GM19035 (cell line): Measurements from ENCODE around the gene PSENEN.

Source experiments
- ATAC-seq: cut with Tn5 transposase; IDR thresholded peaks from one replicate; pipeline ENCODE4 v1.9.1; 2021; ENCODE audit not compliant: unreplicated experiment

Gene PSENEN

DNA sequence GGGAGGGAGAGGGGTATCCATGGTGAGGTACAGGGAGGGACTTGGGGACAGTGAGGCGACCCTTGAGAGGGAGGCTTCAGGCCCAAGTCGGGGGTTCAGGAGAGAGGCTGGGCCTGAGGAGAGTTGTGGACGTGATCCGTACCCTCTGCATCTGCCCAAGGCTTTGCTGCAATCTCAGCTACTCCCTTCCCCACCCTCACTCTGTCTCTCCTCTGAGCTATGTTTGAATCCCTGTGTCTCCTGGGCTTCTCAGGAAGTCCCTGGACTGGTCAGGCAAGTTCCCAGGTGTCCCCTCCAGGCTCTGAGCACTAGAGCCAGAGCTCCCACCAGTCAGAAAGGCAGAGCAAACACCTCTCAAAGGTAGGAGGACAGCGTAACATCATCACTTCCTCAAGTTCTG, 4.7 kb downstream of the PSENEN start:
- no peak for ATAC-seq

DNA sequence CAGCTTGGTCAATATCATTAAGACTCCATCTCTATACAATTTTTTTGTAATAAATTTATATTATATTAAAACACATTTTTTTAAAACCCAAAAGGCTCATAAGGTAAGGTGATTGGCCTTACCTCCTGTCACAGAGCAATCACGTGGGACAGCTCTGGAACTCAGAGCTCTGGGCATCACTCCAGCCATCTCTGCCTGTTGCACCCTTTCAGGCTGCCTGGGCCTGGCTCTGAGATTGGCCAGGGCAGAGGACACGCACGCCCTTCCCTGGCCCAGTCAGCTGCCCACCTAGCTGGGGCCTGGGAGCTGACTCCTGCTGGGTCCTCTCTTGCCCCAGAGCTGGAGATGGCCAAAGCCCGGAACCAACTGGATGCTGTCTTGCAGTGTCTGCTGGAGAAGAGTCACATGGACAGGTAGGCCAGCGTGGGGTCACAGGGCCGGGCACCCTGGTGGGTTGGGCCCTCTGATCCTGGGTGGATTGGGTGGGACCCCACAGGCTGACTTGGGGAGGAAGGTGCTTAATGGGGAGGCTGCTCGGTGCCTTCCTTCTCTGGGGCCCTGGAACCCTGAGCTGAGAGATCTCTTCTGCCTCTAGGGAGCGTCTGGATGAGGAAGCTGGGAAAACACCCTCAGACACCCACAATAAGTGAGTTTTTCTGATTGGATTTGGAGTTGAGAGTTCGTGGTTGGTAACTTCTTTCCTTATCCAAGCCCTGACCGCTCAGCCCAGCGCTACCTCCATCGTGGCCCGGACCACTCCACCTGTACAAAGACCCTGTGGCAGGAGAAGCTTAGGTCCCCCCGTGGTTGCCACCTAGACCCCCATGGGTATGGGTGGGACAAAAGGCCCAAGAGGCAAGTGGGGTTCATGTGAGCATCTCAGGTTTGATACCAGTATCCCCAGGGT, 6.6 kb downstream of the PSENEN start:
- no peak for ATAC-seq

DNA sequence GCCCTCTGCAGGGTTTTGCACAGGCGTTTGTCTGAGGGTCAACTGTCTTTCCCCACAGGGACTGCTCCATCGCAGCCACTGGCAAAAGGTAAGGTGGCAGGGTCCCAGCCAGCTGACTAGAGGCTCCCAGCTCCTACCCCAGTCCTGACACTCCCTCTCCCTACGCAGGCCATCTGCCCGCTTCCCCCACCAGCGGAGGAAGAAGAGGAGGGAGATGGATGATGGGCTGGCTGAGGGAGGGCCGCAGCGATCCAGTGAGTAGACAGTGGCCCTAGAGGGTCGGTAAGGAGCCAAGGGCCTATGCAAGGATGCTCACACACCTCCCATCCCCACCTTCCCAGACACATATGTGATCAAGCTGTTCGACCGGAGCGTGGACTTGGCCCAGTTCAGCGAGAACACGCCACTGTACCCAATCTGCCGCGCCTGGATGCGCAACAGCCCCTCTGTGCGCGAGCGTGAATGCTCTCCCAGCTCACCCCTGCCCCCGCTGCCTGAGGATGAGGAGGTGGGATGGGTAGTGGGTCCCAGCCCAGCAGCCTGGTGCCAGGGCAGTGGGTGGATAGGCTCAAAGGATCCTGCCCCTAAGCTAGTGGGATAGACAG, 7.4 kb downstream of the PSENEN start:
- no peak for ATAC-seq

DNA sequence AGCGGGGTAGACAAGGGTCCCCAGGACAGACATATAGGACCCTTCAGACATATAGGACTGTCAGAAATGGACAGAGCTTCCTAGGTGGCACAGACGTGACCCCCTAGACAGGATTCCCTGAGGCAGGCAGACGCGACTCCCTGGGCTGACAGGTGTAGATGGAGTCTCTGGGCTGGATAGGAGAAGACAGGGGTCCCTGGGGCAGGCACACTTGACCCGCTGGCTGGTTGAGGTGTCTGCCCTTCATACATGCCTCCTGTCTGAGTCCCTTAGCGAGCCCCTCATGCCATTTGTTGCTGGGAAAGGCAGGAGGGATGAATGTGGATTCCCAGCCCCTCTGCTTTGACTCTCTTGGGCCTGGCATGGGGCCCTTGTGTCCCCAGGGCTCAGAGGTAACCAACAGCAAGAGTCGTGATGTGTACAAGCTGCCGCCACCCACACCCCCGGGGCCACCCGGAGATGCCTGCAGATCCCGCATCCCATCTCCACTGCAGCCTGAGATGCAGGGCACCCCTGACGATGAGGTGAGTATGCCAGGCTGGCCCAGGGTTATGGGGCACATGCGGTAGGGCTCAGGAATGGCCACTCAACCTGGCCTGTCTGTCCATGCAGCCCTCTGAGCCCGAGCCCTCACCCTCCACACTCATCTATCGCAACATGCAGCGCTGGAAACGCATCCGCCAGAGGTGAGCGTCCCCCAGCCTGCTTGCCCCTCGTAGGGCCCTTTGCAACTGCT, 8.4 kb downstream of the PSENEN start:
- ATAC-seq, result no peak

DNA sequence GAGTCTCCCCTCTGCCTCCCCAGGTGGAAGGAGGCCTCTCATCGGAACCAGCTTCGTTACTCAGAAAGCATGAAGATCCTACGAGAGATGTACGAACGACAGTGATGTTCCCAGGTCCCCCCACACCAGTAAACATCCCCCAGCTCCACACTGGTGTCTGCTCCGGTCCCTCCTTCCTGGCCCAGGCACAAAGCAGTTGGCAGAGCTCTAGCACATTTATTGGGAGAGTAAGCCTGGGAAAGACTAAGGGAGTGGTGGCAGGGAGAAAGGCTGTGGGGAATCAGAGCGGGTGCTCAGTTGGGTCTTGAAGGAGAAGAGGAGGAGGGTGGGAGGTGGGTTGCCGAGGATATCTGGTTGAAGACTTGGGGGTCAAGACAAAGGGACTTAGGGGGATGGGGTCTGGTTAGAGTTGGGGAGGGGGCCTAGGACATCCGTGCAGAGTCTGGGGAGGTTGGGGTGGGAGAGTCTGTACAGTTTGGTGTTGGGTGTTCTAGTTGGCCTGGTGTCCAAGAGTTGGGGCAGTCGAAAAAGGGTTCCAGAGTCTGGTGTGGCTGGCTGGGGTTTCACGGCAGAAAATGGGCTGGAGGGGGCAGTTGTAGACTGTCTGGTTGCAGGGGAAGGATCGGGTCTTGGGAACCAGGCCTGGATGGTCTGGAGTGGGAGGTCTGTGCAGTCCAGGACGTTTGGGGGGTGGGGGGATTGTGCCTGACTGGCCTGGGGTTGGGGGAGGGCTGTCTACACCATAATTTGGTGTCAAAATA, 9.1 kb downstream of the PSENEN start:
- no peak for ATAC-seq

DNA sequence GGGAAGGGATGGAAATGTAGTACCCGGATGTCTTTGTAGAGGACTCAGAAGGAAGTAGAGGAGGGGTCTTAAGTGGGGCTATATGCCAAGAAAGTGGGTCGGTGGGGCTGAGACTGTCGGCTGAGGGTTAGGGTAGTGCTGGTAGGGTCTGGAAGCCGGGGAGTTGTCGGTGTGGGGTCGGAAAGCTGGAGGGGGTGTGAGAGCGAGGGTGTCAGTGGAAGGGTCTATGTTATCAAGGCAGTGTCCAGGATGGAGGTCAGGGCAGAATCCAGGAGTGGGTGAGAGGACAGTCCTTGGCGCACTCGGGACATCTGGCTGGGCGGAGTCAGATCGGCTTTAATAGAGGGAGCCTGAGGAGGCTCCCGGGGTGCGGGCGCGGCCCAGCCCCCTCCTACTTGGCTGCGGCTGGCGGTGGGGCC, 9.7 kb downstream of the PSENEN start:
- ATAC-seq, result no peak

DNA sequence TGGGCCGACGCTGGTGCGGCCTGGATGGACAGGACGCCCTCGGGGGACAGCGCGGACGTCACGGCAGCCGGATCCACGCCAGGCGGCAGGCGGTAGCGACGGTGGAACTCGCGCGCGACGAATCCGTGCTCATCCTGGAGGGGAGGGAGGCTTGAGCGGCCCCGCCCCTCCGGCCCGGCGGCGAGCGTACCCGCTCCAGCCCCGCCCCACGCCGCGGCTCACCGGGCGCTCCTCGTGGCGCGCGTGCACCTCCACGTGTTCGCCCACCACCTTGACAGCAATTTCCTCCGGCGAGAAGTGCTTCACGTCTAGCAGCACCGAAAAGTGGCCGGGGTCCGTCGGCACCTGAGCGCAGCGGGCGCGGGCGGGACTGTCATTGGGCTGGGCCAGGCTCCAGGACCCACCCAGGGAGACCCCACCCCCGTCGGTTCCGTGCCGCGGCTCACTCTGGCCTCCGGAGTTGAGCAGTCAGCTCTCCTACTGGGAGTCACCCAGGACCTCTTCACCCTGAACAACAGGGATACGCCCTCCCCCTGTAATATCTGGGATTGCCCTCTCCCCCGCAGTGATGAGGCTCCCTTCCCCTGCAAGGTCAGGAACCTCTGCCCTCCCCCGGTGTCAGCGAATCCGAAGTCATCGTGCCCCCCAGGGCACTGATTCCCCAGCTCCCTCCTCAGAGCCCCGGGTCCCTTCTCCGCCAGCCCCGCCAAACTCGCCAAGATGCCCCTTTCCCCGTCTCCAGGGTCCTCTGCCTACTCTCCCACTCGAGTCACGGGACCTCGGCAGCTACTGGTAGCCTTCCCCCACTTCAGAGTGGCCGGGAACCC, 10.3 kb downstream of the PSENEN start:
- no peak for ATAC-seq

DNA sequence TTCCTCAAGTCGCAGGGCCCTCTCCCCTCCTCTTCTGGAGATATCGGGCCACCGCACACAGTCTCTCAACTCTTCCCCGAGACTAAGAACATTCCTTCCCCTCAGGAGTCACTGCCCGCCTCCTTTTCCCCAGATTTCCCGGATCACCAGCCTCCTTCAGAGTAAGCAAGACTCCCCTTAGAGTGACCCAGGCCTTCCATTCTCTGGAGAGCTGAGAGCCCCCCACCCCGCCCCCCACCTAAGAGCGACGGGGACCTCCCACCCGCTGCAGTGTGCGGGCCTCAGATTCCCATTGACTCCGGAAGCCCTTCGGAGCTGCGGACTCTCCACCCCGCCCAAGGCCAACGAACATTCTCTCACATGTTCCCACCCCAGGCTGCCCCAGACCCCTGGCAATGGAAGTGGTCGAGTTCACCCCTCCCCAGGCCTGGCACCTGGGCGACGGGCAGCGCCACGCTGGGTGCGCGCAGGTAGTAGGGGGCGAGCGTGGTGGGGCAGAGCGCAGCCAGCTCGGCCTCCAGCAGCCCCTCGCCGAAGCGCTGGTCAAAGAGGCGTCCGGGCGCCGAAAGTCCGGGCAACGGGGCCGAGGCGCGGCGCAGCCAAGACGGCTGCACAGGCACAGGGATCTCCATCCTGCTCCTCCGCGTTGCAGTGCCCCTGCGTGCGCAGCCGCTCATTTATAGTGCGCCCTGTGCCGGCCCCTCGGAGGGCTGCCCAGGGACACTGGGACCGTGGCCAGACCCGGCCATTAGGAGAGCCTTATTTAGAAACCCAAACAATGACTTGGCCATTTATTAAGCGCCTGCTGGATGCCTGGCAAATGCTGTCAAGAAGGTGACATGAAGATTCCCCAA, 11.2 kb downstream of the PSENEN start, which contains the start of gene HSPB6:
TSS of gene HSPB6 (minus strand) at position 653 of the 854 bp plus-strand sequence. CDS start at position 632, 21 bp downstream.
- ATAC-seq, result no peak

DNA sequence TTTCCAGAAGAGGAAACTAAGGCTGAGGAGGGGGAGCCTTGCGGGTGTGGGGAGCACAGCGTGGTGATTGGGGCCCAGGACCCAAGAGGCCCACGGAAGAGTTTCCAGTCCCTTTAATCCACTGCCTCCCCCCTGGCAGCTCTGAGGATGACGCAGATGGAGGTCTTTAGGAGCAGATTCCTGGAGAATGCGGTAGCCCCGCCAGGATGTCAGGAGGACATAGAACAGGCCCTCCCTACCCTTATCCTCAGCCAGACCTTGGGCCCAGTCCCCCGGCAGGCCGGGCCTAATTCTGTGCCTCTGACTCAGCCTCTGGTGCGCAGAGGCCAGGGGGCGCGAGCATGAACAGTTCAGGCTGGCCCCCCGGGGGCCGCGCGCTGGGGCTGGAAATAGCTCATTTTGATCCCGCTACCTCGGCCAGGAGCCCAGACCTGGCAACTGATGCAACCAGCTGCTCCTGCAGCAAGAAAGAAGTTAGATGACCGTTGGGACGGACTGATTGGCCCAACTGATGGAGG, 11.8 kb downstream of the PSENEN start:
- no peak for ATAC-seq

DNA sequence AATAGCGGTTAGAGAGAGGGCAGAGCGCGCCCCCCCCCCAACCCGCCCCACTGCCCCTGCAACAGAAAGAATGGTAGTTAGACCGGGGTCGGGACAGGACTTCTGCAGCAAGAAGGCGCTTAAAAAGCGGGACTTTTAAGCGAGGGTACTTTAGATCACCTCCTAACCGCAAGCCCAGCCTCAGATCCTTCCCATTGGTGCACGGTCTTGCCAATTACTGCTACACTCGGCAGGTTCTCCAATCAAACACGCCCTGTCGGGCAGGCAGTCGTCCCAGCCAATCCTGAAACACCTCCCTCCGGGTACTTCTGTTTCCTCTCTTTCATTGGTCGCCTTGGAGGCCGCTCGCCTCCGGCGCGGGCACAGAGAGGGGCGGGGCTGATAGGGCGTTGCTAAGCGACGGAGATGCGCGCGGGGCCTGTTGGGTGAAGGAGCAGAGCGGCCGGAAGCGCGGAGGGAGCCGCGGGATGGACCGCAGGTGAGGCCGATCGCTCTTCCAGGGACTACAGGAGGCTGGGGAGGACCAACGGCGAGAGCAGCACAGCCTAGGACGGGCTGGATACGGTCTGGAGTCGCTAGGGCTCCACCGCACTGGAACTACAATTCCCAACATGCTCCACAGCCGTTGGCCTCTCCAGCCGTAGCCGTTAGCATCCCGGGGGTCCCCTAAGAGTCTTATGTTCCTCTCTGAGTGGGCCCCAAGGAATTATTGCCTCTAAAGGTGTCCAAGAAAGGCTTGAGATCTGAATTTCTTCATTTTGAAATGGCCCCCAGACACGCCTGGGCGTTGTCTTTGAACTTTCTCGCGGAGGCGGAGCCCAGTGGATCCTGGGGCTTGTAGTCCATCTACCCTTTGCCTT, 12.5 kb downstream of the PSENEN start, which contains the start of gene PROSER3:
TSS of gene PROSER3 (plus strand) at position 428 of the 860 bp plus-strand sequence. CDS start at position 468, 40 bp downstream.
- peak; percentile 96 for ATAC-seq

DNA sequence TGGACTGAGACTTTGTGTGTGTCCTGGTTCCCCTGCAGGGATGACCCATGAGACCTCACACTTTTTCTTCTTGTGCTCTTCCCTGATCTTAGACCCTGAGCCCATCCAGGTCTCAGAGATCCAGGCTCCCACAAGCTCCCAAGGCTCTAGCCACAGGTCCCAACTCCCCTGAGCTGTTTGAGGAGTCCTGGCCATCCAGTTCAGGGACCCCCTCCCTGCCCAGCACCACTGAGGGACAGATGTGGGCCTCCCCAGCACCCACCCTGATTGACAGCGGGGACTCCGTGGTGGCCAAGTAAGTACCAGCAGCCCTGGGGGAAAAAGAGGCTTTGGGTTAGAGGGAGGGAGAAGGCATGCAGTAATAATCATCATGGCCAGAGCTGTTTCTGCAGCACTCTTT, 14.2 kb downstream of the PSENEN start:
- ATAC-seq, result no peak

DNA sequence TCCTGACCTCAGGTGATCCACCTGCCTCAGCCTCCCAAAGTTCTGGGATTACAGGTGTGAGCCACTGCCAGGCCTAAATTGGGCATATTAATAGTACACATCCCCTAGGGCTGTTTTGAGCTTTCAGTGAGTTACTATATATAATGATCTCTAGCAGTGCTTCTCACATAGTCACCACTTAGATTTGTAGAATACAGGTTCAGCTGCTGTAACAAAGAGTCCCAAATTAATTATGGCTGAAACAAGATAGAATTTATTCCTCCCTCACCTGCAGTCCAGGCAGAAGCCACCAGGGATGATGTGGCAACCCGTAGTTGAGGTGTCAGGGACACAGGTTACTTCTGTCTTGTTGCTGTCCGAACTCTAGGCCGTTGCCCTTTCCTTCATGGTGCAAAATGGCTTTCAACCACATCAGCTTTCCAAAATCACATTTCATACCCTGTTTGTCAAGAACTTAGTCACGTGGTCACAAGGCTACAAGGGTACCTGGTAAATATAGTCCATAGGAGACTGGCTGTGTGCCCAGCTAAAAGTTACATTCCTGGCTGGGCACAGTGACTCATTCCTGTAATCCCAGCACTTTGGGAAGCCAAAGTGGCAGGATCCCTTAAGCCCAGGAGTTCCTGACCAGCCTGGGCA, 15.4 kb downstream of the PSENEN start:
- no peak for ATAC-seq

DNA sequence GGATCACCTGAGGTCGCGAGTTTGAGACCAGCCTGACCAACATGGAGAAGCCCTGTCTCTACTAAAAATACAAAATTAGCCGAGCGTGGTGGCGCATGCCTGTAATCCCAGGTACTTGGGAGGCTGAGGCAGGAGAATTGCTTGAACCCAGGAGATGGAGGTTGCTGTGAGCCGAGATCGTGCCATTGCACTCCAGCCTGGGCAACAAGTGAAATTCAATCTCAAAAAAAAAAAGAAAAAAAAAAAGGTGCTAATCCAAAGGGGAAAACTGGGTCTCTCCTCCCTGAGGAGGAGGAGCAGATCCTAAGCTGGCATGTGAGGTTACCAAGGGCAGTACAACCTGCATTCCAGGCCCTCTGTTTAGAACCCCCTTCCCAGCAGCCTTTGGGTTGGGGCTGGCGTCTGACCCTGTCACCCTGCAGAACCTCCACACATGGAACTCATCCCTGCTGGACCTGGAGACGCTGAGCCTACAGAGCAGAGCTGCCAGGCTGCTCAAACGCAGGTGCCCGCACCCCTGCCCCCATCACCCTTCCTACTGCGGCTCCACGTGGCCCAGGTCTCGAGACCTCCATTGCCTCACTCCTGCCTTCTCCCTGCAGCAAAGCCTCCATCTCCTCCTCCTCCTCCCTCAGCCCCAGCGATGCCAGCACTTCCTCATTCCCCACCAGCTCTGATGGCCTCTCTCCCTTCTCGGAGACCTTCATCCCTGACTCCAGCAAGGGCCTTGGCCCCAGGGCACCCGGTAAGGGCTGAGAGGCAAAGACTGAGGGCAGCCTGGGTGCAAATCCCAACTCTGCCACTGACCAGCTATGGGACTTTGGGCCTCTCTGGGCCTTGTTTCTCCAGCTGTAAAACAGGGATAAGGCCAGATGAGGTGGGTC, 19.2 kb downstream of the PSENEN start:
- ATAC-seq, result no peak

DNA sequence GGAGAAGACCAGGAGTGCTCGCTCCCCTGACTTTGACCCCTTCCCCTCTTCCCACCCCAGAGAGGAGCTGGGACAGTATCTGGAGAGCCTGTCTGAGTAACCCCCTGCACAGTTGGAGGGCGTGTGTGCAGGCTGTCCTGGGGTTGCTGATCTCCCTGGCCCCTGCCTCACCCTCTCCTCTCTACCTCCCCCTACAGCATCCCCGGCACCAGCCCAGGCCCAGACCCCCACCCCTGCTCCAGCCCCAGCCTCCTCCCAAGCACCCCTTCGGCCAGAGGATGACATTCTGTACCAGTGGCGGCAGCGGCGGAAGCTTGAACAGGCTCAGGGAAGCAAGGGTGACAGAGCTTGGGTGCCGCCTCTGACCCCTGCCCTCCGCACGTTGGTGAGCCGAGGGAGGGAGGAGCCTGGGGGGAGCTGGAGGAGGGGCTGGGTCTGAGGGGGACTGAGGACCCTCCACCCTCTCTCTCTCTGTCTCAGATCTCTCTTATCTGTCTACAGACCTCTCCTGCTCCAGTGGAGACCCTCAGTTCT, 21.2 kb downstream of the PSENEN start:
- no peak for ATAC-seq

DNA sequence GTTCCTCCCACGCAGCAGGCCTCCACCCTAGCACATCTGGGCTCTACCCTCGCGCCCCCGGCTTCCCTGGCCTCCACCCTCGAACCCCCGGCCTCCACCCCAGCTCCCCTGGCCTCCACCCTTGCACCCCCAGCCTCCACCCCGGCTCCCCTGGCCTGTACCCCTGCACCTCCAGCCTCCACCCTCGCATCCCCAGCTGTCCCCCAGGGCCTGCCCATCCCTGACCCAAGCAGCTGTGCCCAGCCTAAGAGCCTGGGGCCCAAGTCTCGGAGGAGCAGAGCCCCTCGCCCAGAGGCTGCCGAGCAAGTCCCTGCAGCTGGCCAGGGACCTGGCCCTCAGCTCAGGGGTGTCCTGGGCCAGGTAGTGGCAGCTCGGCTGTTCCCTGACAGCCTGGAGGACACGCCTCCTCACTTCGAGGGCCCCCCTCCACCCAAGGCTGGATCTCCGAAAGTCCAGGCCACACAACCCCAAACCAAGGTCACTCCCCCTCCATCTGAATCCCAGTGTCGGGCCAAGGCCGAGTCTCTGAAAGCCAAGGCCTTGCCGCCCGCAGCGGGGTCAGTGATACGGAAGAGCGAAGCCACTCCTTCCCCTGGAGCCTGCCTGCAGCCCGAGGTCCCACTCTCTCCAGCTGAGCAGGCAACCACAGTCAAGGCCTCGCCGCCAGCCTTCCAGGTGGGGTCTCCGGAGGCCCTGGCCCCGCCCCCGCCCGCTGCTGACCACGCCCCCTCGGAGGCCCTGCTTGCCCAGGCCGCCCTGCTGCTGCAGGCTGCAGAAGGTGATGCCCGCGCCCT, 22.0 kb downstream of the PSENEN start:
- no peak for ATAC-seq
